WI38 (cell line): Measurements from ENCODE around the gene SPON1.
A peak's percentile ranks its signal among the peaks of the same experiment; 100 is the strongest.

ENCODE experiments used
- H3K4me3 ChIP-seq: 2 replicates; pipeline ENCODE4 v1.5.1; 2011; ENCODE audit warnings: low read depth, mild to moderate bottlenecking, control low read depth, low read length
- TF ChIP-seq, protein P1 (sequence below): IDR thresholded peaks from 2 replicates; pipeline ENCODE4 v1.5.1; 2012; ENCODE audit warnings: low read depth, mild to moderate bottlenecking, control low read depth, low read length

SPON1 gene

GRCh38 chr11:14300661-14301304, 338.3 kb downstream of the SPON1 start:
- TF ChIP-seq, protein P1, sequence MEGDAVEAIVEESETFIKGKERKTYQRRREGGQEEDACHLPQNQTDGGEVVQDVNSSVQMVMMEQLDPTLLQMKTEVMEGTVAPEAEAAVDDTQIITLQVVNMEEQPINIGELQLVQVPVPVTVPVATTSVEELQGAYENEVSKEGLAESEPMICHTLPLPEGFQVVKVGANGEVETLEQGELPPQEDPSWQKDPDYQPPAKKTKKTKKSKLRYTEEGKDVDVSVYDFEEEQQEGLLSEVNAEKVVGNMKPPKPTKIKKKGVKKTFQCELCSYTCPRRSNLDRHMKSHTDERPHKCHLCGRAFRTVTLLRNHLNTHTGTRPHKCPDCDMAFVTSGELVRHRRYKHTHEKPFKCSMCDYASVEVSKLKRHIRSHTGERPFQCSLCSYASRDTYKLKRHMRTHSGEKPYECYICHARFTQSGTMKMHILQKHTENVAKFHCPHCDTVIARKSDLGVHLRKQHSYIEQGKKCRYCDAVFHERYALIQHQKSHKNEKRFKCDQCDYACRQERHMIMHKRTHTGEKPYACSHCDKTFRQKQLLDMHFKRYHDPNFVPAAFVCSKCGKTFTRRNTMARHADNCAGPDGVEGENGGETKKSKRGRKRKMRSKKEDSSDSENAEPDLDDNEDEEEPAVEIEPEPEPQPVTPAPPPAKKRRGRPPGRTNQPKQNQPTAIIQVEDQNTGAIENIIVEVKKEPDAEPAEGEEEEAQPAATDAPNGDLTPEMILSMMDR = peak; percentile 70
- H3K4me3 ChIP-seq = no peak overlapping the region

DNA sequence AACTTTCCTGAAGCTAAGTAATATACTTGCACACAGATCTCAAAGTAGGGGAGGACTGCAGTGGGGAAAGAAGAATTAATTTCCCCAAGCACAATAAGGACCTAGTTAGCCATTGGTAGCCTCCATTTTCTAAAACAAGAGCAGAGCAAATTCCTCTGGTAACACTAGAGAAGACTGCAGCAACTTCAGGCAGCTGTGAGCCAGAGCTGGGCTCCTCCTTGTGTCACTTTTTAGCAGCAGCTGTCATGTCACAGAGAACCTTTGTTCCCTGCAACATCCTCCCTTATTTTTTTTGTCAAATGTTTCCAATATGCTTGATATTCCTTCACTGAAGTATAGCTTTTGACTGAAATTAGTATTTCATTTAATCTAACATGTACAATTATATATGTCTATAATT, 342.1 kb downstream of the SPON1 start:
- TF ChIP-seq, protein P1 = no peak
- H3K4me3 ChIP-seq = no peak overlapping the region

DNA sequence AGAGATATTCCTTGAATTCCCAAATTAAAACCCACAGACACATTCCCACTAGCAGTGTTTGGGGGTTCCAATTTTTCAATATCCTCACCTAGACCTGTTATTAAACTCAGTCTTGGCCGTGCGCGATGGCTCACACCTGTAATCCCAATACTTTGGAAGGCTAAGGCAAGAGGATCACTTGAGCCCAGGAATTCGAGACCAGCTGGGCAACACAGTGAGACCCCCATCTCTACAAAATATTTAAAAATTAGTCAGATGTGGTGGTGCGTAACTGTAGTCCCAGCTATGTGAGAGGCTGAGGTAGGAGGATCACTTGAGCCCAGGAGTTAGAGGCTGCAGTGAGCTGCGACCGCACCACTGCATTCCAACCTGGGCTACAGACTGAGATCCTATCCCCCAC, 343.1 kb downstream of the SPON1 start:
- H3K4me3 ChIP-seq = no peak overlapping the region
- TF ChIP-seq, protein P1 = no peak

GRCh38 chr11:14306481-14306880, 344.0 kb downstream of the SPON1 start:
- TF ChIP-seq, protein P1 = no peak

DNA sequence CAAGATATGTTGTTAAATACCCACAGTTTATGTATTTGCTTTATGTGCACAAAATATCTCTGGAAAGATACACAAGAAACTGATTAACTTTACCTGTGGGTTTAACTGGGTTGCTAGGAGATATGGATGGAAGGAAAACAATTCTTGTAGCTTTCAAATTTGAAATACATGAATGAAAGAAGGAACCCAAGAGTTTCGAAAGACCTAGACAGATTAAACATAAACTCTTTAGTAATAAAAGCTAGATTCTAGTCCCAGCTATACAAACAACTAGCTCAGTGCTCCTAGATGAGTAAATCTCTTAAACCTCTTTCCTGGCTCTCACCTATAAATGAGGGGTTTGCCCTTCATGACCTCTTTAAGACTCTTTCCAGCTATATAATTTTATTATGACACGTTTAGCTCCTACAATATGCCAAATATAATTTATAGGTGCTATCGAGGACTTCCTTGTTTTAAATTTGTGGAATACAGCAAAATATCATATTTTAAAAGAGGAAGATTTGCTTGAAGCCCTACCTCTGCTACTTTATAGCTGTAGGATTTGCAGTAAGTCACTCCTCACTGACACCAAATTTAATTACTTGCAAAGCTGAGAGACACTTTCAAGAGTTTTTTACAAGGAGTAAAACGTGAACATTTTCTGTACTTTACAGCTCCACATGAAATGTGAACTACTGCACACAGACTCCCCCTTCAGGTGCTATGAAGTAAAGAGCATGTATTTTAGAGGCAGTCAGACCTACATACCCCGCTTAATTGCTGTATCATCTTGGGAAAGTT, 345.8 kb downstream of the SPON1 start:
- H3K4me3 ChIP-seq = no peak overlapping the region
- TF ChIP-seq, protein P1 = peak; percentile 55; the same call in 1 of the 2 replicates

More at GRCh38 chr11:14306481-14306880, 344.0 kb downstream of the SPON1 start:
- H3K4me3 ChIP-seq = no peak overlapping the region

DNA sequence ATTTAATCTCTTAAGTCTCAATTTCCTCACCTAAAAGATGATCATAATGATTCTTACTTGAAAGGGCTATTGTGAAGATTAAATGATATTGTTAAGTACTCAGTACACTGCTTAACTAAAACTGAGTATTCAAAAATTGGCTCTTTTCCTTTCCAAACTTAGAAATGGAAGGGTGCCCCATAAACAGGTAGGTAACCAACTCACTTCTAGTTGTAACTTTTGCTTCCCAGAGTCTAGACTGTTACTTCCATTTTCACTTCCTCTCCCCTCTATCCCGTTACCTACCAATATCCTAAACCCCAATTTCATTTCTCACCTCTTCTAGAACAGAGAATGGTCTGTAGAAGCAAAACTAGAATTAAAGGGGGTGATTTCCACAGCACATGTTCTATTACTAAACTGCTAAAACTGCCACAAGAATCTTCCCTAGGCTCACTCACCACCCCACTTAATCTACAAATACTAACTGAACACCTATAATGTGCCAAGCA, 346.4 kb downstream of the SPON1 start:
- no peak overlapping the region for H3K4me3 ChIP-seq
- TF ChIP-seq, protein P1 = no peak
